ENCODE data around the gene MTHFD2.

Gene MTHFD2

DNA sequence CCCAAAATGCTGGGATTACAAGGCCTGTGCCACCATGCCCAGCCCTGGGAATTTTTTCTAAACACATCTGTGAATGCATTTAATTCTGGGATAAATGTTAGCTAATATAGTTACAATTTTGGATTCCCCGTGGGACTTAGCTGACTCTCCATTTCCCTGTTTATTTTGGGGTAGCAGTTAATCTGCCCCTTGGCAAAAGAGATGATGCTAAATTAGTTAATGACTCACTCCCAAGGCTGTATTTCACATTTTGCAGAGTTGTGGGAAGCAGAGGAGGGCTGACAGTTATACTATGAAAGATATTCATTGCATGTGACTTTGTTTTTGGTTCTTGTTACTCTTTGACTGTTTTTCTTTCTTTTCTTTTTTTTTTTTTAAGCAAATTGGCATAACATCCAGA is 3.2 kb downstream of the MTHFD2 start:
- Histone ChIP-seq H3K27me3 (ENCODE audit: insufficient read depth, low read length) (no peaks in the 10 kb centered on the region), H3K27ac (ENCODE audit: low read depth, low read length, poor library complexity, severe bottlenecking) (no peak overlapping the region), H3K79me2 (ENCODE audit: insufficient read depth, low read length) (peaks cover 75% of the 10 kb centered on the region), H3K4me2 (ENCODE audit: low read length) (peak overlapping the region; percentile 92), H3K9me3 (ENCODE audit: low read length) (no peaks in the 10 kb centered on the region), H4K20me1 (ENCODE audit: insufficient read depth, low read length) (no peaks in the 10 kb centered on the region), H3K4me1 (ENCODE audit: insufficient read depth, low read length, severe bottlenecking) (peaks cover 55% of the 10 kb centered on the region), H3K9me2 (ENCODE audit: low read depth, low read length) (no peaks in the 10 kb centered on the region), H3K36me3 (ENCODE audit: insufficient read depth, low read length) (peaks cover 66% of the 10 kb centered on the region), H3F3A (ENCODE audit: insufficient read depth, low read length) (no peaks in the 10 kb centered on the region), H3K9ac (ENCODE audit: low read length) (no peak overlapping the region), H2AFZ (ENCODE audit: low read length) (no peak overlapping the region), H3K4me3 (ENCODE audit: low read depth, low read length, poor library complexity, severe bottlenecking) (peak overlapping the region; percentile 77)
- TF ChIP-seq, protein P1, sequence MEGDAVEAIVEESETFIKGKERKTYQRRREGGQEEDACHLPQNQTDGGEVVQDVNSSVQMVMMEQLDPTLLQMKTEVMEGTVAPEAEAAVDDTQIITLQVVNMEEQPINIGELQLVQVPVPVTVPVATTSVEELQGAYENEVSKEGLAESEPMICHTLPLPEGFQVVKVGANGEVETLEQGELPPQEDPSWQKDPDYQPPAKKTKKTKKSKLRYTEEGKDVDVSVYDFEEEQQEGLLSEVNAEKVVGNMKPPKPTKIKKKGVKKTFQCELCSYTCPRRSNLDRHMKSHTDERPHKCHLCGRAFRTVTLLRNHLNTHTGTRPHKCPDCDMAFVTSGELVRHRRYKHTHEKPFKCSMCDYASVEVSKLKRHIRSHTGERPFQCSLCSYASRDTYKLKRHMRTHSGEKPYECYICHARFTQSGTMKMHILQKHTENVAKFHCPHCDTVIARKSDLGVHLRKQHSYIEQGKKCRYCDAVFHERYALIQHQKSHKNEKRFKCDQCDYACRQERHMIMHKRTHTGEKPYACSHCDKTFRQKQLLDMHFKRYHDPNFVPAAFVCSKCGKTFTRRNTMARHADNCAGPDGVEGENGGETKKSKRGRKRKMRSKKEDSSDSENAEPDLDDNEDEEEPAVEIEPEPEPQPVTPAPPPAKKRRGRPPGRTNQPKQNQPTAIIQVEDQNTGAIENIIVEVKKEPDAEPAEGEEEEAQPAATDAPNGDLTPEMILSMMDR (IDR thresholded peaks at IDR 0.05; ENCODE audit: low read length) = no peak
- TF ChIP-seq EZH2 (IDR thresholded peaks at IDR 0.05; ENCODE audit: borderline replicate concordance, low read length) = no peak

DNA sequence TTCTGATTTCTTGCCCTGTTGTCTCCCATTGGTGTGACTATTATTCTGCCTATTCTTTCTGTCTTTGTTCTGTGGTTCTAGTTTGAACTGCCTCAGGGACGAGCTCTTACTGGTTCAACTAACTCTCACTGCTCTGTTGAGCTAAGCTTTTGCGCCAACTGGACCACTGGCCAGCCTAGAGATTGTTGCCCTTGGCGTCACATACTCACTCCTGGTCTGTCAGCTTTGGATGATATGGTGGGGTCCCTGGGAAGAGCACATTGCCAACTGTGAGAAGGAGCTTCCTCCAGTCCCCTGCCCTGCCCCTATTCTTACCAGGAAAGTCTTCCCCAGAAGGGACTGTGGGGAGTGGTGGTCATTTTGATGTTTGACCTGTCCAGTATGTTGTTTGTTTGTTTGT is 6.0 kb downstream of the MTHFD2 start:
- Histone ChIP-seq H3K27me3 (ENCODE audit: insufficient read depth, low read length) (no peaks in the 10 kb centered on the region), H3K79me2 (ENCODE audit: insufficient read depth, low read length) (peaks cover 72% of the 10 kb centered on the region), H2AFZ (ENCODE audit: low read length) (no peak overlapping the region), H3K36me3 (ENCODE audit: insufficient read depth, low read length) (peaks cover 90% of the 10 kb centered on the region), H3K27ac (ENCODE audit: low read depth, low read length, poor library complexity, severe bottlenecking) (no peak overlapping the region), H3K9me3 (ENCODE audit: low read length) (no peaks in the 10 kb centered on the region), H3K4me1 (ENCODE audit: insufficient read depth, low read length, severe bottlenecking) (peaks cover 40% of the 10 kb centered on the region), H3K4me2 (ENCODE audit: low read length) (no peak overlapping the region), H3K9me2 (ENCODE audit: low read depth, low read length) (no peaks in the 10 kb centered on the region), H4K20me1 (ENCODE audit: insufficient read depth, low read length) (no peaks in the 10 kb centered on the region), H3K9ac (ENCODE audit: low read length) (no peak overlapping the region), H3K4me3 (ENCODE audit: low read depth, low read length, poor library complexity, severe bottlenecking) (no peak overlapping the region), H3F3A (ENCODE audit: insufficient read depth, low read length) (no peaks in the 10 kb centered on the region)
- TF ChIP-seq EZH2 (IDR thresholded peaks at IDR 0.05; ENCODE audit: borderline replicate concordance, low read length) = no peak
- TF ChIP-seq, protein P1 (IDR thresholded peaks at IDR 0.05; ENCODE audit: low read length) = no peak

DNA sequence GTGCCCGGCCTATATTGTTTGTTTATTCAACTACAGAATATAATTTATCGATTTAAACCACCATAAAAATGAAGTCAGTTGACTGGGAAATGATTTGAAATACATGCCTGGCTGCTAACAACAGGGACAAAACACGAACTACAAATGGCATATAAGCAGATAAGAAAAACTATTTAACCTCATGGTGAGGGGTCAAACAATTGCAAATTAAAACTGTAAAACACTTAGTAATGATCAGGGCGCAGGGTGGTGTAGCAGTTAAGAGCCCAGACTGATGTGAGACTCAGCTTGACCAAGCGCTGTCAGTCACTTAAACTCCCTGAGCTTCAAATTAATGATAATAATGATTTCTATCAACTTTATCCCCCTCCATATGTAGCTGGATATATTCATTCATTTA is 6.7 kb downstream of the MTHFD2 start:
- H3K9me2 ChIP-seq (ENCODE audit: low read depth, low read length) = no peaks in the 10 kb centered on the region
- H3K4me3 ChIP-seq (ENCODE audit: low read depth, low read length, poor library complexity, severe bottlenecking) = no peak overlapping the region
- TF ChIP-seq, protein P1 (IDR thresholded peaks at IDR 0.05; ENCODE audit: low read length) = no peak
- TF ChIP-seq EZH2 (IDR thresholded peaks at IDR 0.05; ENCODE audit: borderline replicate concordance, low read length) = no peak
- peaks cover 65% of the 10 kb centered on the region for H3K79me2 ChIP-seq (ENCODE audit: insufficient read depth, low read length)
- no peaks in the 10 kb centered on the region for H3K27me3 ChIP-seq (ENCODE audit: insufficient read depth, low read length)
- H3K27ac ChIP-seq (ENCODE audit: low read depth, low read length, poor library complexity, severe bottlenecking) = no peak overlapping the region
- H3K9ac ChIP-seq (ENCODE audit: low read length) = no peak overlapping the region
- H4K20me1 ChIP-seq (ENCODE audit: insufficient read depth, low read length) = no peaks in the 10 kb centered on the region
- peaks cover 90% of the 10 kb centered on the region for H3K36me3 ChIP-seq (ENCODE audit: insufficient read depth, low read length)
- H2AFZ ChIP-seq (ENCODE audit: low read length) = no peak overlapping the region
- H3F3A ChIP-seq (ENCODE audit: insufficient read depth, low read length) = no peaks in the 10 kb centered on the region
- peaks cover 34% of the 10 kb centered on the region for H3K4me1 ChIP-seq (ENCODE audit: insufficient read depth, low read length, severe bottlenecking)
- peak overlapping the region; percentile 26; the same call in 1 of the 2 replicates for H3K4me2 ChIP-seq (ENCODE audit: low read length)
- no peaks in the 10 kb centered on the region for H3K9me3 ChIP-seq (ENCODE audit: low read length)
